Mammary epithelial cell (primary cell): Measurements from ENCODE around the gene DCAF10.

Source experiments
- CTCF ChIP-seq, 2 donors: IDR thresholded peaks in 1 of 2; conservative IDR thresholded peaks in 1 of 2; 2 replicates each; pipeline ENCODE4 v1.5.1; 2011 to 2012; ENCODE audit warnings: inconsistent platforms in 2 of 2, low read length in 2 of 2, mild to moderate bottlenecking in 2 of 2, control low read depth in 1 of 2, low read depth in 1 of 2; ENCODE audit not compliant: insufficient read depth in 1 of 2; ENCODE audit errors: extremely low read depth in 1 of 2
- EZH2 ChIP-seq: IDR thresholded peaks from 2 replicates; pipeline ENCODE4 v1.6.1; 2012; ENCODE audit warnings: low read length, inconsistent platforms, borderline replicate concordance

DNA sequence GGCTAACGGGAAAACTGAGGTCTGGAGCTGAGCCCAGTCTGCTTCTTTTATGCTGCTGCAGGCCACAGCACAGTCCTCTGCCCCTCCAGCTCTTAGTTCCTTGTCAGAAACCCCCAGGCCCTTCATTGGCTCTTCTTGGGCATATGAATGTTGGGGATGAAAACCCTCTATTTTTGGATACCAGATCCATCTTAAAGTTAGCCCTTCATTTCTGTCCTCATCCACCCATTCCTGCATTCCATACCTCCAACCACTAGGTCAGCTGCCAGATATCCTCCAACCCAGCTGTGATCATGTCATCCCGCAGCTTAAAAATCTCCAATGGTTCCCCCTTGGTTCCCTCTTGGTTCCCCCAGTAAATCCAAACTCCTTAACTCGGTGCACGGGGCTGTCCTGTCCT, 105.2 kb downstream of the DCAF10 start:
- TF ChIP-seq CTCF (conservative IDR thresholded peaks at IDR 0.05 in 1 of 2, IDR thresholded peaks at IDR 0.05 in 1 of 2; ENCODE audit: extremely low read depth in 1 of 2, insufficient read depth in 1 of 2, low read depth in 1 of 2, low read length in 2 of 2) (no peak), EZH2 (no peak)
